Stimulated activated CD4-positive, alpha-beta T cell treated with anti-CD3 and anti-CD28 coated beads, Interleukin-15, amount 100 ng/mL, for 48 hours (primary cell): ENCODE data around the gene NELL1.
"Not testable (repeated sequence)": the region's sequence is repeated elsewhere in the genome, so short reads cannot be mapped to it uniquely, and the experiment has no call there.

ENCODE experiments used
- DNase-seq, 2 donors: peaks; one replicate each; pipeline ENCODE4 v3.0.0-alpha.2; 2020; ENCODE audit warnings: low read depth in 2 of 2

NELL1 gene

GRCh38 chr11:20770414-20770946, 101.1 kb downstream of the NELL1 start:
- no peak for DNase-seq

- DNase-seq: no peak
Measured at GRCh38 chr11:20771026-20771425, 101.6 kb downstream of the NELL1 start.

- DNase-seq: no peak
Measured at GRCh38 chr11:20771681-20772080, 102.3 kb downstream of the NELL1 start.

GRCh38 chr11:20775331-20775730, 105.9 kb downstream of the NELL1 start:
- no peak for DNase-seq

- no peak for DNase-seq
Measured at GRCh38 chr11:20782775-20783174, 113.4 kb downstream of the NELL1 start.

- no peak for DNase-seq
Measured at GRCh38 chr11:20783220-20783619, 113.8 kb downstream of the NELL1 start.

GRCh38 chr11:20790622-20791021, 121.2 kb downstream of the NELL1 start:
- no peak for DNase-seq

GRCh38 chr11:20795005-20795404, 125.6 kb downstream of the NELL1 start:
- no peak for DNase-seq

- no peak for DNase-seq
Measured at GRCh38 chr11:20808328-20808727, 138.9 kb downstream of the NELL1 start.

- no peak for DNase-seq
Measured at GRCh38 chr11:20821046-20821445, 151.7 kb downstream of the NELL1 start.

- DNase-seq: no peak
Measured at GRCh38 chr11:20821470-20821869, 152.1 kb downstream of the NELL1 start.

- DNase-seq: no peak
Measured at GRCh38 chr11:20824773-20825172, 155.4 kb downstream of the NELL1 start.

- no peak for DNase-seq
Measured at GRCh38 chr11:20835561-20835960, 166.2 kb downstream of the NELL1 start.

GRCh38 chr11:20839231-20839630, 169.8 kb downstream of the NELL1 start:
- no peak for DNase-seq

- no peak for DNase-seq
Measured at GRCh38 chr11:20840341-20840740, 171.0 kb downstream of the NELL1 start.

- no peak for DNase-seq
Measured at GRCh38 chr11:20844216-20844615, 174.8 kb downstream of the NELL1 start.

- no peak for DNase-seq
Measured at GRCh38 chr11:20844630-20845029, 175.2 kb downstream of the NELL1 start.

GRCh38 chr11:20854215-20854955, 185.0 kb downstream of the NELL1 start:
- no peak for DNase-seq

- DNase-seq: no peak
Measured at GRCh38 chr11:20861322-20861721, 191.9 kb downstream of the NELL1 start.

GRCh38 chr11:20862263-20862662, 192.9 kb downstream of the NELL1 start:
- DNase-seq: not testable (repeated sequence)

- DNase-seq: no peak
Measured at GRCh38 chr11:20864628-20865027, 195.2 kb downstream of the NELL1 start.

GRCh38 chr11:20865161-20865560, 195.8 kb downstream of the NELL1 start:
- no peak for DNase-seq

GRCh38 chr11:20869123-20869522, 199.7 kb downstream of the NELL1 start:
- DNase-seq: no peak

- no peak for DNase-seq
Measured at GRCh38 chr11:20873054-20873453, 203.7 kb downstream of the NELL1 start.
